Activated naive CD8-positive, alpha-beta T cell (primary cell): ENCODE measurements around the gene PCDH15.

ENCODE experiments used
- H3K27ac Mint-ChIP-seq: one replicate; pipeline ENCODE4 v1.8.0; 2021; ENCODE audit warnings: mixed read lengths
- H3K27me3 Mint-ChIP-seq: one replicate; pipeline ENCODE4 v1.8.0; 2021; ENCODE audit warnings: mixed read lengths
- H3K36me3 Mint-ChIP-seq: one replicate; pipeline ENCODE4 v1.8.0; 2021; ENCODE audit warnings: mixed read lengths
- H3K4me1 Mint-ChIP-seq: one replicate; pipeline ENCODE4 v1.8.0; 2021; ENCODE audit warnings: low read depth, mixed read lengths
- H3K4me3 Mint-ChIP-seq: one replicate; pipeline ENCODE4 v1.8.0; 2021; ENCODE audit warnings: mild to moderate bottlenecking, mixed read lengths
- H3K9me3 Mint-ChIP-seq: one replicate; pipeline ENCODE4 v1.8.0; 2021; ENCODE audit warnings: low read depth, mixed read lengths

The PCDH15 gene

GRCh38 chr10:54800741-54801421, at the start of gene PCDH15:
Gene PCDH15 (minus strand): TSS chr10:54801231. CDS start chr10:54664262, 136,969 bp downstream.
- Mint-ChIP-seq H3K36me3 (no peaks in the 10 kb centered on the region), H3K27ac (no peak within 1 kb of the TSS), H3K27me3 (no peaks in the 10 kb centered on the region), H3K4me3 (no peak within 1 kb of the TSS), H3K4me1 (no peaks in the 10 kb centered on the region), H3K9me3 (peaks cover 16% of the 10 kb centered on the region)

- Mint-ChIP-seq H3K36me3 (no peaks in the 10 kb centered on the region), H3K27ac (no peak overlapping the region), H3K4me1 (no peaks in the 10 kb centered on the region), H3K4me3 (no peak overlapping the region), H3K27me3 (no peaks in the 10 kb centered on the region), H3K9me3 (peaks cover 7% of the 10 kb centered on the region)
Observed at GRCh38 chr10:54843932-54844331, 42.9 kb upstream of the PCDH15 start.

GRCh38 chr10:54843085-54843646, 42.1 kb upstream of the PCDH15 start:
- Mint-ChIP-seq H3K9me3 (peaks cover 7% of the 10 kb centered on the region), H3K4me3 (no peak overlapping the region), H3K36me3 (no peaks in the 10 kb centered on the region), H3K27me3 (no peaks in the 10 kb centered on the region), H3K27ac (no peak overlapping the region), H3K4me1 (no peaks in the 10 kb centered on the region)

GRCh38 chr10:54837479-54837878, 36.4 kb upstream of the PCDH15 start:
- Mint-ChIP-seq H3K27me3 (no peaks in the 10 kb centered on the region), H3K9me3 (peaks cover 7% of the 10 kb centered on the region)

GRCh38 chr10:54833029-54833428, 32.0 kb upstream of the PCDH15 start:
- no peaks in the 10 kb centered on the region for H3K27me3 Mint-ChIP-seq
- peaks cover 3% of the 10 kb centered on the region for H3K9me3 Mint-ChIP-seq
- H3K4me1 Mint-ChIP-seq, result no peaks in the 10 kb centered on the region
- H3K4me3 Mint-ChIP-seq, result no peak overlapping the region
- no peaks in the 10 kb centered on the region for H3K36me3 Mint-ChIP-seq
- H3K27ac Mint-ChIP-seq, result no peak overlapping the region

More at GRCh38 chr10:54837479-54837878, 36.4 kb upstream of the PCDH15 start:
- Mint-ChIP-seq H3K4me3 (no peak overlapping the region), H3K4me1 (no peaks in the 10 kb centered on the region), H3K27ac (no peak overlapping the region), H3K36me3 (no peaks in the 10 kb centered on the region)

- Mint-ChIP-seq H3K9me3 (peaks cover 10% of the 10 kb centered on the region), H3K27ac (no peak overlapping the region), H3K36me3 (no peaks in the 10 kb centered on the region), H3K4me3 (no peak overlapping the region), H3K4me1 (no peaks in the 10 kb centered on the region), H3K27me3 (no peaks in the 10 kb centered on the region)
Observed at GRCh38 chr10:54826994-54827560, 26.0 kb upstream of the PCDH15 start.

- no peak overlapping the region for H3K27ac Mint-ChIP-seq
- H3K4me1 Mint-ChIP-seq, result no peaks in the 10 kb centered on the region
- no peaks in the 10 kb centered on the region for H3K36me3 Mint-ChIP-seq
- no peaks in the 10 kb centered on the region for H3K27me3 Mint-ChIP-seq
- peaks cover 16% of the 10 kb centered on the region for H3K9me3 Mint-ChIP-seq
- H3K4me3 Mint-ChIP-seq, result no peak overlapping the region
Observed at GRCh38 chr10:54815583-54815982, 14.6 kb upstream of the PCDH15 start.

GRCh38 chr10:54808186-54808935, 7.3 kb upstream of the PCDH15 start:
- Mint-ChIP-seq H3K4me1 (no peaks in the 10 kb centered on the region), H3K36me3 (no peaks in the 10 kb centered on the region), H3K27me3 (no peaks in the 10 kb centered on the region), H3K4me3 (no peak overlapping the region), H3K9me3 (peaks cover 6% of the 10 kb centered on the region), H3K27ac (no peak overlapping the region)

GRCh38 chr10:54799506-54799905, 1.5 kb downstream of the PCDH15 start:
- Mint-ChIP-seq H3K36me3 (no peaks in the 10 kb centered on the region), H3K27ac (no peak overlapping the region), H3K4me1 (no peaks in the 10 kb centered on the region), H3K4me3 (no peak overlapping the region), H3K9me3 (peaks cover 17% of the 10 kb centered on the region), H3K27me3 (no peaks in the 10 kb centered on the region)

GRCh38 chr10:54797636-54798321, 3.3 kb downstream of the PCDH15 start:
- H3K4me3 Mint-ChIP-seq, result no peak overlapping the region

GRCh38 chr10:54796881-54797280, 4.2 kb downstream of the PCDH15 start:
- Mint-ChIP-seq H3K36me3 (no peaks in the 10 kb centered on the region), H3K9me3 (peaks cover 14% of the 10 kb centered on the region), H3K4me1 (no peaks in the 10 kb centered on the region), H3K27ac (no peak overlapping the region), H3K4me3 (no peak overlapping the region), H3K27me3 (no peaks in the 10 kb centered on the region)

More at GRCh38 chr10:54797636-54798321, 3.3 kb downstream of the PCDH15 start:
- no peaks in the 10 kb centered on the region for H3K36me3 Mint-ChIP-seq
- no peak overlapping the region for H3K27ac Mint-ChIP-seq
- peaks cover 13% of the 10 kb centered on the region for H3K9me3 Mint-ChIP-seq
- no peaks in the 10 kb centered on the region for H3K4me1 Mint-ChIP-seq
- H3K27me3 Mint-ChIP-seq, result no peaks in the 10 kb centered on the region

GRCh38 chr10:54776622-54777021, 24.4 kb downstream of the PCDH15 start:
- Mint-ChIP-seq H3K4me3 (no peak overlapping the region), H3K4me1 (no peaks in the 10 kb centered on the region), H3K36me3 (no peaks in the 10 kb centered on the region), H3K27ac (no peak overlapping the region), H3K9me3 (peaks cover 3% of the 10 kb centered on the region), H3K27me3 (no peaks in the 10 kb centered on the region)

- H3K4me3 Mint-ChIP-seq, result no peak overlapping the region
- H3K36me3 Mint-ChIP-seq, result no peaks in the 10 kb centered on the region
- peaks cover 14% of the 10 kb centered on the region for H3K9me3 Mint-ChIP-seq
- H3K27ac Mint-ChIP-seq, result no peak overlapping the region
- no peaks in the 10 kb centered on the region for H3K4me1 Mint-ChIP-seq
- no peaks in the 10 kb centered on the region for H3K27me3 Mint-ChIP-seq
Observed at GRCh38 chr10:54772468-54773122, 28.4 kb downstream of the PCDH15 start.

- Mint-ChIP-seq H3K4me1 (no peaks in the 10 kb centered on the region), H3K27ac (no peak overlapping the region), H3K27me3 (no peaks in the 10 kb centered on the region), H3K9me3 (peaks cover 17% of the 10 kb centered on the region), H3K36me3 (no peaks in the 10 kb centered on the region), H3K4me3 (no peak overlapping the region)
Observed at GRCh38 chr10:54769051-54769450, 32.0 kb downstream of the PCDH15 start.
